ENCODE data around the gene DMC1.
"Not testable (repeated sequence)": the region's sequence is repeated elsewhere in the genome, so short reads cannot be mapped to it uniquely, and the experiment has no call there.

Gene DMC1, protein sequence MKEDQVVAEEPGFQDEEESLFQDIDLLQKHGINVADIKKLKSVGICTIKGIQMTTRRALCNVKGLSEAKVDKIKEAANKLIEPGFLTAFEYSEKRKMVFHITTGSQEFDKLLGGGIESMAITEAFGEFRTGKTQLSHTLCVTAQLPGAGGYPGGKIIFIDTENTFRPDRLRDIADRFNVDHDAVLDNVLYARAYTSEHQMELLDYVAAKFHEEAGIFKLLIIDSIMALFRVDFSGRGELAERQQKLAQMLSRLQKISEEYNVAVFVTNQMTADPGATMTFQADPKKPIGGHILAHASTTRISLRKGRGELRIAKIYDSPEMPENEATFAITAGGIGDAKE

DNA sequence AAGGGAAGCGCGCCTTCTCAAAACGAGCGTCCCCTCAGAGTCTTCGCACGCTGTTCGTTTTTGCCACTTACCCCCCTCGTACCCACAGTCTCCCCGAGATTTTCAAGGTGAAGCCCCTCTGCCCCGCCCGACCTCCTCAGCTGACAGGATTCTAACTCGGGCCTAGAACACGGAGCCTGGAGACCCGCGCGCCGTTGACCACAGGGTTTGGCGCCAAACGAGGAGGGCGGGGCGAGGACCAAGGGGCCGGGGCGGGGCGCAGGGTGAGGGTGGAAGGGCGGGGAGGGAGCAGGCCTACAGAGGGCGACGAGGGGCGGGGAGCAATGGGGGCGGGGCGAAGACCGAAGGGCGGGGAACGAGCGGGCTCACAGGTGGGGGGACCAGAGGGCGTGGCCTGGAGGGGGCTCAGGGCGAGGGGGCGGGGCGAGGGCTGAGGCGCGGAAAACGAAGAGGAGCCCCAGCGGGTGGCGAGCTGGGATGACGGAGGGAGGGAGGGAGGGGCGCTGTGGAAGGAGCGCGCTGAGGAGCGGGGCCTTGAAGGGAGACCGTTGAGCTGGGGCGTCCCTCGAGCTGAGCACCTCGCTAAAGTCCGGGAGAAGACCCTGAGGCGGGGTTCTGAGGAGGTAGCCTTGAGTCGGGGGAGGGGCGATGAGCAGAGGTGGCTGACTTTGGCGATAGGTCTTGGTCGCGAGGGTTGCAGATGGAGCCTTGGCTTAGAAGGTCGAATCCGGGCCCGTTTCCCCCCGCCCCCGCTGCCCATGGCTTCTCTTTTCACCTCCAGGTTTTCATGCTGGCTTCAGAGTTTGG lies at the start of gene DMC1:
TSS of gene DMC1 (minus strand) at position 212 of the 807 bp plus-strand sequence. CDS start 1,927 bp downstream, outside the sequence.
- peak; percentile 86 for DNase-seq

DNA sequence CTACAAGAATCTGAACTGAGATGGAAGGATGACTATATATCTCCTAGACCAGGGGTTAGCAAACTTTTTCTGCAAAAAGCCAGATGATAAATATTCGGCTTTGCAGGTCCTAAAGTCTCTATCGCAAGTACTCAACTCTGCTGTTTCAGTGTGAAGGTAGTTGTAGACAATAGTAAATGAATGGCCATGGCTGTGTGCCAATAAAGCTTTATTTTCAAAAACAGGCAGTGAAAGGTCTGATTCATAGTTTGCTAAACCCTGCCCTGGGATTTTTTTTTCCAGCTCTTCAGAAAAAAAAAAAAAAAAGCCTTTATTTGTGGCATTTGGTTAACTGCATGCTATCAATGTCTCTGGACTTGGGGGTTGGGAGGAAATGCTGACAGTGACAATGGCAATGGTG lies 48.7 kb upstream of the DMC1 start:
- no peak for DNase-seq

DNA sequence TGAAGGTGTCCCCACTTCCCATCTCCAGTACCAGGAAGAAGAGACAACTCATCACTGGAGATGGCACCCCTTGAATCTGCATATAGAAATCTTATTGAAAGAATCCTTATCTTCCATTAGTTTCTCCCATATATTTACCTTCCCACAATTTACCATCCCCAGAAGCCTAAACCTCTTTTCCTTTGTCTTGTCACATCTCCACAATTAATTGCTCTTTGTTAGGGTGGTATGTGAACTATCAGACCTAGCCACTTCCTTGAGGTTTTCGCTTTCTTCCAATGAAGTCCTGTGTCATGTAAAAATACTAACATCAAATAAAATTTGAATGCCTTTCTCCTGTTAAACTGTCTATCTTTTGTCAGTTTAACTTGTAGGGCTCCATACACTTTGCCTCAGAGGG lies 48.3 kb upstream of the DMC1 start:
- DNase-seq = no peak

DNA sequence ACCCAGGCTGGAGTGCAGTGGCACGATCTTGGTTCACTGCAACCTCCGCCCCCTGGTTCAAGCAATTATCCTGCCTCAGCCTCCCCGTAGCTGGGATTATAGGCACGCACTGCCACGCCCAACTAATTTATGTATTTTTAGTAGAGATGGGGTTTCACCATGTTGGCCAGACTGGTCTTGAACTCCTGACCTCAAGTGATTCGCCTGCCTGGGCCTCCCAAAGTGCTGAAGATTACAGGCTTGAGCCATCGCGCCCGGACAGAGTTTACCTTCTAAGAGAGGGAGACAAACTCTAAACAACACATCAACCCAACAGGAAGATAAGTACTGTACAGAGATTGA lies 45.1 kb upstream of the DMC1 start:
- not testable (repeated sequence) for DNase-seq

DNA sequence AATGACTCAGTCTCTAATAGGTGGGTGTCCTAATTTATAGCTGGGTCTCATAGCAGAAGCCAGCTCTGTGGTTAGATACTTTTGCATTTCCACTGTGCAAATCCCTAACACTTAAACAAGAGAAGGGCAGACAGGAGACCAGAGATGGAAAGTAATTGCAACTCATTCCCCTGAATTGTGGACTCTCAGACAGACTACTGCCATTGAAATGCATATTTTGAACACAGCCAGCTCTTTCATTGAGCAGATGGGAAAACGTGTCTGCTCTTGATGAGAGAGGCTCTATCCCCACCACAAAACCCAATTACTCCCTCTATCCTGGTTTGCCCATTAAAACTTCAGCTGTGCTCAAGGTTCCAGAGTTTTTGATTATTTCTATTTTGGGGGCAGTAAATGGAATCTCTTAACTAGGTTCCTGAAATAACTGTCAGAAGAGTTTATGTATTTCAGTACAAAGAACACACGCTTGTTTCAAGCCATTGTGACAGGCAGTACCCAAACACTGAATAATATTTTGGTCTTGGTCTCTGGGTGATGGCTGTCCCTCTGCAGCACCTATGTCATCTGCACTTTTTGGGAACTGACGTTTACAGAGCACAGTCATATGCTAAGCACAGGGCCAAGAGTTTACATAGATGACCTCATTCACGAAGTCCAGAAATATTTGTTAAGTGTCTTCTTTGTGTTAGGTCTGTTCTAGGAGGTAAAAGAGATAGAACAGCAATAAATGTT lies 44.5 kb upstream of the DMC1 start:
- no peak for DNase-seq

DNA sequence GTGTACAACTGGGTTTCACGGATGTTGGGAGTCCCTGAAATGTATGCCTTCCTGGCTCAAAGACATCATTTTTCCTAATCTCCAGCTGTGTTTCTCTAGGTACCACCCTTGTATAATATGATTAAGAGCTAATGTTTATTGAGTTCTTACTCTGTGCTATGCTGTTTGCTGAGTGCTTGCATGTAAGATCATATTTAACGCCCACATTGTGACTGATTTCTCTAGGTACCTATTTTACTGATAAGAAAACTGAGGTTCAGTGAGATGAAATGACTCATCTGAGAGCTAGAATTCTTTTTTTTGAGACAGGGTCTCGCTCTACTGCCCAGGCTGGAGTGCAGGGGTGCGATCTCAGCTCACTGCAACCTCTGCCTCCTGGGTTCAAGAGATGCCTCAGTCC lies 43.6 kb upstream of the DMC1 start:
- DNase-seq = no peak

DNA sequence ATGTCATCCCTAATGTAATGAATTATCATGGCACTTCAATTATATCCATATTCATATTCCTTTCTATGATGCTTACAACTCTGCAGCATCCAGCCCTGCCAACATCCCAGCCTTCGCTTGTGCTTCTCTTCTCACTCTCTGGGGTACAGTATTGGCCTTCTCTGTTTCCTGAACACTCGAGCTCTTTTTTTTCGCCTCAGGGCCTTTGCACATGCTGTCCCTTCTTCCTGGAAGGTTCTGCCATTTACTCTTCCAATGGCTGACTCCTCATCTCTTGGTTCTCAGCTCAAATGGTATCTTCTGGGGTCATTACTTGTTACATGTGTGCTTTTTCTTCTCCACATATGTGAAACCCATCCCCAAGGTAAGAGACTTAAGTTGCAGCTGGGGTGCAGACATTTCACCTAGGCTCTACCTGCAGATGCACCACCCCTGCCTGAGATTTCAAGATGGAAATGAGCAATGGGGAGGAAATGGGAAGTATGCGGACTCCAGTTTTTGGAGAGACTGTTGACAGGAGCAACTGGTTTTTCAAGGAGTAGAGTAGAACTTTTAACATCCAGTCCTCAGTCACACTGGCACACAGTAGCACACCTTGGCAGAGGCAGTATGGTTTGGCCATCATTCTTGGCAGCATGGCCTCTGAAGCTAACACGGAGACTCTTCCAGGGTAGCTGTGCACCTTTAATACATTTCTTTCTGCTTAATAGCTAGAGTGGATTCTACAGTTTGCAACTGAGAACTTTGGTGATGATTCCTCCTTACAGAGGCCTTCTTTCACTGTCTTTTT lies 42.4 kb upstream of the DMC1 start:
- DNase-seq = no peak

DNA sequence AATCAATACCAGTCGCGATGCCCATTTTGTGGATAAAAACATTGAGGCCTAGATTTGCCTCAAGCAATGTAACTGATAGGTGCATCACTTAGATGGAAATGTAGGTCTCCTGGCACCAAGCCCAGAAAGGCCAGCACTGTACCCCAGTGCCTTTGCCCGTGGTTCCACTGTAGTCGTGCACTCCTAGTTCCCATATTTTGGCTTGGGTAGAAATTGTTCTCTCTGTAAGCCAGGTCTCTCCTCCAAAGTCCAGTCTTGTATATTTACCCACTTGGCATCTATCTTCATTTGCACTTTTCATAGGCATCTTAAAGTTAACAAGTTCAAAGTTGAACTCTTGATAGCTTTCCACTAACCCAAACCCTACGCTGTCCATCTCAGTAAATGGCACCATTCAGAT lies 41.6 kb upstream of the DMC1 start:
- DNase-seq = no peak

DNA sequence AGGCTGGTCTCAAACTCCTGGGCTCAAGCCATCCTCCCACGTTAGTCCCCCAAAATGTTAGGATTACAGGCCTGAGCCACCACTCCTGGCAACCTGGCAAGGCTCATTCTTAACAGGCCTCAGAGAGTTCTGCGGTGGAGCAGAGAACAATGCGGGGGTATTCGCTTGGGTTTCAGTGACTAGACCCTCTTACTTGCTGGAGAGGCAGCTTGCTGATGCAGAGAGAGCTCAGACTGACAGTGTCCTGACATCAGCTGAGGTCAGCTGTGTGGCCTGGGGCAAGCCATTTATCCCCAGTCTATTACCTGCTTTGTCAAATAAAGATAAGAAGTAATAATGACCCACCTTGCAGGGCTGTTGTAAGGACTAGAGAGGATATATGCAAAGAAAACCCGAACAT lies 40.3 kb upstream of the DMC1 start:
- DNase-seq = no peak

DNA sequence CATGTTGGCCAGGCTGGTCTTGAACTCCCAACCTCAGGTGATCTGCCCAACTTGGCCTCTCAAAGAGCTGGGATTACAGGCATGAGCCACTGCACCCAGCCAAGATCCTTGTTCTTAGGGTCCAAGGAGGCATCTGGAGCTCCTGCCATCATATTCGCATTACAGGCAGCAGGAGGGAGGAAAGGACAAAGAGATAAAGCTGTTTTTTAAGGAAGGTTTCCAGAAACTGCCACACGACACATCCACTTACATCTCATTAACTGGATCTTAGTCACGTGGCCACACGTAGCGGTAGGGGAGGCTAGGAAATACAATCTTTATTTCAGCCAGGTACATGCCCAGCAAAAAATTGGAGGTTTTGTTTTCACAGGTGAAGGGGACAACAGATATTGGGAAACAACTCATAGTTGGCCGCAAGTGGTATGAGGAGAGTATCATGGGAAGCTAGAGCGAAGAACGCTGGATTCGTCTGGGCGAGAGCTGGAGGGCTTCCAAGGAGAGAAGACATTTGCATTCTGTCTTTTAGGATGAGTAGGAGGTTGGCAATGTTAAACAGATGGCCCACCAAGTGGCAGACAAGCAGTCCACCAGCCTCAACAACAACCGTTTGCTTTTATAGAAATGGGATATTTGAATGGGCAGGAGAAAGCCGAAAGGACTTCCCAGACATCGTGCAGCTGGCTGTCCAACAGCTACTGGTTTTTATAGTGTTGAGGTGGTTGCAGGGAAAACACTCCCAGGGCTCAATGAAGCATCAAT lies 39.2 kb upstream of the DMC1 start:
- DNase-seq = no peak

DNA sequence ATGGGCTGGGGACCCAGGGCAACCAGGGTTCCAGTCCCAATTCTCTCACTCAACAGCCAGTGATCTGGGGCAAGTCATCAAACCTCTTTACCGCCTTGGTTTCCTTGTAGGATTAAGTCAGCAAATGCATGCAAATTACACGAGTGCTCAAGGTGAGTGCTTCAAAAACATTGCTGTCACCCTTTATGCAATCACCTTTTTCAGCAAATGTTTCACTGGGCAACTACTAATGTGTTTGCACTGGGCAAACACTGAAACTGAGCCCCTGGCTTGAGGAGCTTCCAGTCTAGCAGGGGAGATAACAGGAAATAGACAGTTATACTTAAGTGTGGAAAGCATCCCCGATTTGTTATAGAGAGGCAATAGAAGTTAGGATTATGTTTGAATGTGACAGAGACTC lies 37.7 kb upstream of the DMC1 start:
- no peak for DNase-seq

DNA sequence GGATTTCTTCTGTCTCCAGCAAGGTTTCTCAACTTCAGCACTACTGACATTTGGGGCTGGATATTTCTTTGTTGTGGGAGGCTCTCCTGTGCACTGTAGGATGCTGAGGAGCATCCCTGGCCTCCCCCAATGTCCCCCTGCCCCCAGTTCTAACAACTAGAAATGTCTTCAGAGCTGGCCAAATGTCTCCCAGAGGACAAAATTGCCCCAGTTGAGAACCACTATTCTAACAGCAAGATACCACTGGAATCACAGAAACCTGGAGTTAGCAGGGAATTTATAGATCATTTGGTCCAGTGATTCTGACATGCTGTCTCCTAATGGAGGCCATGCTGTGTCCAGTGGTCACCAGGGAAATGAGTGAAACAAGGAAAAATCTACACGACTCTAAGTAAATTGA lies 32.2 kb upstream of the DMC1 start:
- DNase-seq = no peak

DNA sequence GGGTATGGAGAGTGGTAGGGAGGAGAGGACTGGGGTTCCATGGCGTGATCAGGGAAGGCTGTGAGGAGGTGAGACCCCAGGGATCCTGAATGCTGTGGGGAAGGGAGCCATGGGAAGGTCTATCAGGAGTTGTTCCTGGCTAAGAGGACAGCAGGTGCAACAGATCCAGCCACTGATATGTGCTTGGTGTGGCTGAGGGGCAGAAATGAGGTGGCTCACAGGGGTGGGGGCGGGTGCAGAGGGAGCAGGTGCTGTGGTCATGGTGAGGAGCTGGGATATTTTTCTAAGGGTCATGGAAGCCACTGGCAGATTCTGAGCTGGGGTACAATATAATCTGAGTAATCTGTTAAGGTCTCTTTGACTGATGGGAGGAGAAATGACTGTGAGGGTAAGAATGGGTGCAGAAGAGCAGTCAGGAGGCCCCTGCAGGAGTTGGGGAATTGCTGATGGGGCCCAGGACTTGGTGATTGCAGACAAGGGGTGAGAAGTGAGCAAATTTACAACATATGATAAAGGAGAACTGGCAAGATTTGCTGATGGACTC lies 31.3 kb upstream of the DMC1 start:
- no peak for DNase-seq

DNA sequence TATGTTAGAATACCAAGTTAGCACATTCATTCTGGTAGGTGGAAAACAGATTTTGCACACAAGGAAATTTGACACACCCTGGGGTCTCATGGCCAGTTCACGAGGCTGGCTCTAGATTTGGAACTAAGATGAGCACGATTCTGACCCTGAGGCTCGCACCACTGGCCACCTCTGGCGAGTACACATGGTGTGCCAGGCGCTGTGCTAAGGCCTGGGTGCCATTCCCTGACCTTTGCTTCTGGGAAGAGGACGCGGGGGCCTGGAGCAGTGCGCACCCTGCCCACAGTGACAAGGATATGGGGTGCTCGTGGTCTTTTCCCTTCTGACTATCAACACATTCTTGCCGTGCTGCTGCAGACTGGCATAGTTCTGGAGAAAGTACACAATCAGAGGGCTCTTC lies 29.5 kb upstream of the DMC1 start:
- DNase-seq = no peak

DNA sequence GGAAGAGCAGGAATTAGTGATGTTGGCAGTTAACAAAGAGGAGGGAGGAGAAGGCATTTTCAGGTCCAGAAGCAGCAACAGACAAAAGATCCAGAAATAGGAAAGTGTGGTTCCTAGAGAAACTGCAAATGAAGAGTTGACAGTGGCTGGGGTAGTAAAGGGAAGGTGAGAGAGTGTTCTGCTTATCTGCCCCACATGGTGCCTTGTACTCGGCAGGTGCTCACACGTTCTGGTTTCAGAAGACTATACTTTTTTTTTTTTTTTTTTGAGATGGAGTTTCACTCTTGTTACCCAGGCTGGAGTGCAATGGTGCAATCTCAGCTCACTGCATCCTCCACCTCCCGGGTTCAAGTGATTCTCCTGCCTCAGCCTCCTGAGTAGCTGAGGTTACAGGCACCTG lies 12.9 kb upstream of the DMC1 start:
- DNase-seq = not testable (repeated sequence)

DNA sequence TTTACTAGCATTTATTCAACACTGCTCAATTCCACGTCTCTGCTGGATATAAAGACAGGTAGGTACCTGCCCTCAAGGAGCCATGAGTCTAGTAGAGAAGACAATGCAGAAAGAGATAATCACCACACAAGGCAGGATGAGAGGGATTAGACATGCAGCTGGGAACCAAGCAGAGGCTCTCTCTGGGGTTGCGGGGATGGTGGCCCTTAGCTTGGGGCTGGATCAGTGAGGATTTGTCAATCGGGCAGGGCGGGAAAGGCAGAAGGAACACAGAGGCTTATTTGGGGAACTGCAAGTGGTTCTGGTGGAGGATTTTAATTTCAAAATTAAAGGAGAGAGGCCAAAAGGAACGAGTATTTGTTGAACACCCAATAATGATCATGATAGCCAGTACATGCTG lies 8.5 kb upstream of the DMC1 start:
- DNase-seq = no peak

DNA sequence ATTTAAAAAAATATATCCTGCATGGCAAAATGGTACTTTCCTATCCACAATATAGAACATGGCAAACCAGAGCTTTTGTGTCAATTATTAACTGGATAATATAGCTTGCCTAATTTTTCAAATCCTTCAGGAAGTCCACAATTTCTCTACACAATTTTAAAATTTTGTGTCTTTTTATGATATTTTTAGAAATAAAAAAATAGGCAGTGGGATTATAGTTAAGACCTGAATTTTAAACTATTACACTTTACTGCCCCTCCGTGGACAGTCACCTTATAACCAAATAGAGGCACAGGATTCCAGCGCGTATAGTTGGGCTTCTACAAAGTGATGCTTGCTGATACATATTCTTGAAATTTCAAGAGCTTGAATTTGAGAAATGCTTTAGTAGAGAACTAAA lies 2.1 kb upstream of the DMC1 start:
- no peak for DNase-seq

DNA sequence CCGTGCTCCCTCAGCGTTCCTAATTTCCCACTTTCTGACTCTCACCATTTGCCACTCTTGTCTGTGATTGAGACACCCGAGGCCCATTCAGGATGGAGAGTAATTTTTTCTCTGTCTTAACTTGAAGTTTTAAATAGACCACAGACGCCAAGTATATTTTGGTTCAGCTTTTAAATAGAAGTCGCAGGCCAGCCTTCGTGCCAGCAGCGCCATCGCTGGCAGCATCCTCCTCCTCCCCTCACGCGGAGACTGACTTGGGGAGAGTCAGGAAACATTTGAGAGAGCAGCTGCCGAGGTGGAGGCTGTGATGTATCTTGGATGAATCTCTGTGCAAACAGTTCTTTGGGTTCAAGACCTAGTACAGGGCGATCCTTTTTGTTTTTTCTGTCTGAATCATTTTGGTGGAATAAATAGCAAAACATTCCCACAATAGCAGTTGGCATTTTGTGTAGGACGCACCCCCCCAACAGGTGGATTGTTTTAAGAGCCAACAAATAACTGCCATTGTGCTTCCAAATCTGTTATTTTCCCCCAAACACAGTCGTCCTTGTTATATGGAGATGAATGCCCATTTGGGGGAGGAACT lies 889 bp upstream of the DMC1 start:
- no peak for DNase-seq

DNA sequence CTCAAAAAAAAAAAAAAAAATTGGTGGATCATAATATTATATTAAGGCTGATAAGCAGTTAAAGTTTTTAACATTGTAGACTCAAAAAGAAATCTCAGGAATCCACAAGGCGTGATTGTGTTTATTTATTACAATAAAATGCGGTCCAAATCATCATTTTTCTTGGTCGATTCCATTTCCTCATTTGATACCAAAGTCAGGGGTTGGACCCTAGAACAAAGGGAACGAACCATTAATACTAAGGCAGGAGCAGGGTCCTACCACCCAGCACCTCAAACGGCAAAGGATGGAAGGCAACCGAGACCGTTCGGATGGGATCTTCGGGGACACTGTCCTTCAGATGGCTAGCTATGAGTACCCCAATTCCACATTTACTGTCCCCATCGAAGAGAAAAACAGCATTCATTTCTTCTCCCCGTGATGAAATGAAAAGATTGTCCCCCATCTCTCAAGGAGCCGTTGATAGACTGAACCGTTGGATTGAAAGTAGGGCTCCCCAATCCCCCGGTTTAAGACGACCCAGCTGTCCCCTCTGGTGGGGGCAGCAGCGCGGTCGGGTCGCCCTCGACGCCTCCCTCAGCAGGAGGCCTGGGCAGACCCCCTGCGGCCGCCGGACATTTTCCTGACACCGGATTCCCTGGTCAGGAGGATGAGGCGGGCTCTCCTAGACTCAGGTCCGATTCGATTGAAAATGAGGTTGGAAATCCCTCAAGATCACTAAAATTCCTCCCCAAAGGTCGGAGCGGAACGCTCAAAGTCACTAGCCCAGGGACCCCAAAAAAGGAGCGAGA lies 607 bp downstream of the DMC1 start:
- no peak for DNase-seq

DNA sequence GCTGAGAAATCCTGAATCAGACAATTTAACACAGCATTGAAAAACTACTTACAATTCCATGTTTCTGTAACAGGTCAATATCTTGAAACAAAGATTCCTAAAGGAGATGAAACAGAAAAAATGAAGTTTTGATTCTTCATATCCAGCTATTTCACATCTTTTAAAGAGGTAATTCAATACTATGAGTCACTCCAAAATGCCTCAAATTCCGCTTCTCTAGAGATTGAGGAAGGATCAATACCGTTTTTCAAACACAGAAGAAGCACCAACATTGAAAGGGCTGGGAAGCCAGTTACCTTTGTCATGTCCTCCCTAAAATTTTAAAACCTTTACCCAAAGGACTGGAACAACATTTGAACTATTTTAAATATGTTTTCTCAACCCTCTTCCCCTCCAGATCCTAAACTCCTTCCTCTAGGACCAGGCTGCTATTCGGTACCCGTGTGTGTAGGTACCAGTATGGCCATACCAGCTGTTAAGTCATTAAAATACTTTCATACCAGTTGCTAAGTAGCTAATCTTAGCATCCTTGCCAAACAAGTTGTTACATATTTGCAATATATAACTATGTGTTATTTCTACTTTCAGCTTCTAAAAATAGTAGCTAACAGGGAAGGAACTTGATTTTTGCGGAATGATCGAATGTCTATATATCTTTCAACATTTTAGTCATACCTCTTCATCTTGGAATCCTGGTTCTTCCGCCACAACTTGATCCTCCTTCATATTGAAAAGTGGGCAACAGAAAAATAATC lies 2.3 kb downstream of the DMC1 start:
- no peak for DNase-seq

All from DMS153 (cell line).